HepG2 (cell line): ENCODE measurements around the gene FXR2. TPM values are rescaled to one million over a fixed set of nuclear protein-coding genes. Genes with fewer than 3 reads are reported as not detected.

ENCODE experiments used
- ARNT ChIP-seq: fragments of 450-650 bp; IDR thresholded peaks from 2 replicates; pipeline ENCODE4 v1.6.1; 2017
- ATF2 ChIP-seq: sonication (generic); formaldehyde crosslinking; IDR thresholded peaks from 2 replicates; pipeline ENCODE4 v1.4.0; 2020; ENCODE audit warnings: missing genetic modification reagents
- ATF4 ChIP-seq, 2 experiments: fragments of 450-650 bp in 1 of 2; sonication (generic) in 1 of 2; formaldehyde crosslinking; IDR thresholded peaks; 2 replicates each; pipeline versions ENCODE4 v1.5.0 to v1.8.0; 2020 to 2022; ENCODE audit warnings: mild to moderate bottlenecking in 1 of 2, missing genetic modification reagents in 1 of 2
- CBFB ChIP-seq: sonication (generic); formaldehyde crosslinking; IDR thresholded peaks from 2 replicates; pipeline ENCODE4 v1.4.0; 2020; ENCODE audit warnings: missing genetic modification reagents
- CBX5 ChIP-seq: sonication (generic); formaldehyde crosslinking; IDR thresholded peaks from 2 replicates; pipeline ENCODE4 v1.4.0; 2020; ENCODE audit warnings: missing genetic modification reagents, borderline replicate concordance
- CREB3 ChIP-seq: sonication (generic); formaldehyde crosslinking; IDR thresholded peaks from 2 replicates; pipeline ENCODE4 v1.5.0; 2020; ENCODE audit warnings: missing genetic modification reagents
- DRAP1 ChIP-seq: IDR thresholded peaks from 2 replicates; pipeline ENCODE4 v1.6.1; 2016; ENCODE audit warnings: missing genetic modification reagents, missing compliant biosample characterization
- EHMT2 ChIP-seq: fragments of 200-600 bp; sonication (generic); IDR thresholded peaks from 2 replicates; pipeline ENCODE4 v1.7.0; 2017; ENCODE audit warnings: antibody characterized with exemption, low read depth, low read length, borderline replicate concordance
- KDM4B ChIP-seq: sonication (generic); formaldehyde crosslinking; IDR thresholded peaks from 2 replicates; pipeline ENCODE4 v1.4.0; 2020; ENCODE audit warnings: missing genetic modification reagents
- KLF6 ChIP-seq: IDR thresholded peaks from 2 replicates; pipeline ENCODE4 v1.8.0; 2016; ENCODE audit warnings: missing biosample characterization, missing genetic modification reagents
- MED13 ChIP-seq: sonication (generic); formaldehyde crosslinking; IDR thresholded peaks from 2 replicates; pipeline ENCODE4 v1.5.0; 2020; ENCODE audit warnings: missing genetic modification reagents
- MYC ChIP-seq: sonication (generic); formaldehyde crosslinking; IDR thresholded peaks from 2 replicates; pipeline ENCODE4 v1.9.0; 2021; ENCODE audit warnings: missing genetic modification reagents, borderline replicate concordance
- NFYC ChIP-seq: IDR thresholded peaks from 2 replicates; pipeline ENCODE4 v1.6.1; 2016; ENCODE audit warnings: missing genetic modification reagents, missing compliant biosample characterization
- RAD51 ChIP-seq: fragments of 450-650 bp; IDR thresholded peaks from 2 replicates; pipeline ENCODE4 v1.6.1; 2016; ENCODE audit warnings: borderline replicate concordance
- TARDBP ChIP-seq: sonication (generic); formaldehyde crosslinking; IDR thresholded peaks from 2 replicates; pipeline ENCODE4 v1.8.0; 2022; ENCODE audit warnings: mild to moderate bottlenecking, missing genetic modification reagents
- ZC3H13 ChIP-seq: sonication (generic); formaldehyde crosslinking; IDR thresholded peaks from 2 replicates; pipeline ENCODE4 v1.8.1; 2023; ENCODE audit warnings: mild to moderate bottlenecking, missing genetic modification reagents, moderate library complexity
- ZC3H4 ChIP-seq: sonication (generic); formaldehyde crosslinking; IDR thresholded peaks from 2 replicates; pipeline ENCODE4 v1.4.0; 2020; ENCODE audit warnings: missing genetic modification reagents, borderline replicate concordance
- ZFP36L2 ChIP-seq: sonication (generic); formaldehyde crosslinking; IDR thresholded peaks from 2 replicates; pipeline ENCODE4 v1.4.0; 2020; ENCODE audit warnings: missing genetic modification reagents
- ZKSCAN8 ChIP-seq: IDR thresholded peaks from 2 replicates; pipeline ENCODE4 v1.6.1; 2016; ENCODE audit warnings: borderline replicate concordance, missing genetic modification reagents, missing compliant biosample characterization
- ZNF24 ChIP-seq: fragments of 450-650 bp; IDR thresholded peaks from 2 replicates; pipeline ENCODE4 v1.6.1; 2017; ENCODE audit warnings: antibody characterized with exemption, mild to moderate bottlenecking
- ZNF343 ChIP-seq: sonication (generic); formaldehyde crosslinking; IDR thresholded peaks from 2 replicates; pipeline ENCODE4 v1.4.0; 2020; ENCODE audit warnings: mild to moderate bottlenecking, missing genetic modification reagents
- ZNF543 ChIP-seq: sonication (generic); formaldehyde crosslinking; IDR thresholded peaks from 2 replicates; pipeline ENCODE4 v1.4.0; 2020; ENCODE audit warnings: mild to moderate bottlenecking, missing genetic modification reagents
- ZNF747 ChIP-seq: sonication (generic); formaldehyde crosslinking; IDR thresholded peaks from 2 replicates; pipeline ENCODE4 v1.8.1; 2023; ENCODE audit warnings: missing genetic modification reagents, mild to moderate bottlenecking, borderline replicate concordance
- ZNF790 ChIP-seq: sonication (generic); formaldehyde crosslinking; IDR thresholded peaks from 2 replicates; pipeline ENCODE4 v1.8.0; 2022; ENCODE audit warnings: missing genetic modification reagents, mild to moderate bottlenecking, borderline replicate concordance
- ZSCAN20 ChIP-seq: sonication (generic); formaldehyde crosslinking; IDR thresholded peaks from 2 replicates; pipeline ENCODE4 v1.4.0; 2020; ENCODE audit warnings: missing genetic modification reagents, mild to moderate bottlenecking, borderline replicate concordance
- polyA plus RNA-seq, 8 experiments: library from polyadenylated mRNA; depleted of rRNA in 3 of 8; stranded (reverse) in 7 of 8; unstranded in 1 of 8; fragments of >200 nt; fragmentation: Illumina TruSeq in 4 of 8; extraction: Trizol in 4 of 8; gene quantifications; 2 replicates each; pipeline versions ENCODE4 v1.2.1 to v1.2.3, GENCODE V29; 2011 to 2016; ENCODE audit warnings: low read depth in 4 of 8, missing spikeins in 1 of 8, mixed read lengths in 1 of 8; ENCODE audit not compliant: insufficient read depth in 1 of 8
- total RNA-seq, 5 experiments: library from RNA; depleted of rRNA; stranded (reverse); fragments of >200 nt; fragmentation: Illumina TruSeq; extraction: Trizol; gene quantifications; 2 replicates each; pipeline ENCODE4 v1.2.3, GENCODE V29; 2016; ENCODE audit warnings: low read depth in 1 of 5

The FXR2 gene
- total and polyA plus RNA-seq, 2 of the 13 experiments (the other 11 are each of a cell fraction or from before 2014, with no cell fraction given), result 20.9 to 24.4 TPM

GRCh38 chr17:7561589-7562207 is 53.0 kb downstream of the FXR2 start, which contains the start of gene SENP3 (continued):
- TF ChIP-seq CREB3 (CRISPR knock-in tag) (peak; percentile 80; the same call in 1 of the 2 replicates), ZC3H4 (CRISPR knock-in tag) (no peak), KDM4B (no peak), ZFP36L2 (CRISPR knock-in tag) (no peak), ZC3H13 (CRISPR knock-in tag) (0 out of 2 replicates have a peak, but pooled peaks have one; percentile 41), ZNF343 (CRISPR knock-in tag) (0 out of 2 replicates have a peak, but pooled peaks have one; percentile 40), MYC (CRISPR knock-in tag) (peak; percentile 21; the same call in 1 of the 2 replicates), CBX5 (CRISPR knock-in tag) (no peak), NFYC (CRISPR knock-in tag) (peak; percentile 46), MED13 (CRISPR knock-in tag) (no peak), RAD51 (no peak), ZSCAN20 (CRISPR knock-in tag) (no peak; the same call in 1 of the 2 replicates), TARDBP (CRISPR knock-in tag) (peak; percentile 14; the same call in 1 of the 2 replicates), ZNF543 (peak; percentile 56), ZNF24 (no peak), ZNF747 (no peak; the same call in 1 of the 2 replicates), DRAP1 (CRISPR knock-in tag) (no peak), CBFB (no peak), ZKSCAN8 (no peak), ATF2 (no peak), ATF4 (CRISPR knock-in tag; IDR thresholded peaks at IDR 0.05) (0 out of 4 replicates have a peak, but pooled peaks of 1 of the 2 experiments have one; percentile 30), ARNT (no peak), ZNF790 (CRISPR knock-in tag) (no peak), KLF6 (CRISPR knock-in tag) (no peak), EHMT2 (no peak)
